ACC112 (cell line): ENCODE results near the gene CTTNBP2.

Experiments used
- H2AFZ ChIP-seq: fragments of 200-600 bp; sonication (generic); one replicate; pipeline ENCODE4 v1.6.0; 2017; ENCODE audit warnings: antibody characterized with exemption, low read length; ENCODE audit not compliant: unreplicated experiment
- H3K27ac ChIP-seq: fragments of 200-600 bp; sonication (generic); 2 replicates; pipeline ENCODE4 v1.5.1; 2014; ENCODE audit warnings: low read depth, mild to moderate bottlenecking, antibody characterized with exemption, low read length, moderate library complexity
- H3K27me3 ChIP-seq: fragments of 200-600 bp; sonication (generic); 2 replicates; pipeline ENCODE4 v1.6.1; 2014; ENCODE audit warnings: mild to moderate bottlenecking, antibody characterized with exemption, low read length, moderate library complexity, mixed read lengths; ENCODE audit not compliant: insufficient read depth
- H3K36me3 ChIP-seq: fragments of 200-600 bp; sonication (generic); 2 replicates; pipeline ENCODE4 v1.6.1; 2016; ENCODE audit warnings: mild to moderate bottlenecking, antibody characterized with exemption, low read length, moderate library complexity, mixed read lengths; ENCODE audit not compliant: insufficient read depth
- H3K4me1 ChIP-seq: fragments of 200-600 bp; sonication (generic); one replicate; pipeline ENCODE4 v1.6.1; 2016; ENCODE audit warnings: low read length, mixed read lengths; ENCODE audit not compliant: insufficient read depth, unreplicated experiment, control insufficient read depth
- H3K4me3 ChIP-seq: fragments of 200-600 bp; sonication (generic); 2 replicates; pipeline ENCODE4 v1.5.1; 2014; ENCODE audit warnings: mild to moderate bottlenecking, low read depth, low read length
- H3K79me2 ChIP-seq: fragments of 200-600 bp; sonication (generic); one replicate; pipeline ENCODE4 v1.6.0; 2016; ENCODE audit warnings: low read length; ENCODE audit not compliant: control insufficient read depth, unreplicated experiment, insufficient read depth

CTTNBP2 gene

DNA sequence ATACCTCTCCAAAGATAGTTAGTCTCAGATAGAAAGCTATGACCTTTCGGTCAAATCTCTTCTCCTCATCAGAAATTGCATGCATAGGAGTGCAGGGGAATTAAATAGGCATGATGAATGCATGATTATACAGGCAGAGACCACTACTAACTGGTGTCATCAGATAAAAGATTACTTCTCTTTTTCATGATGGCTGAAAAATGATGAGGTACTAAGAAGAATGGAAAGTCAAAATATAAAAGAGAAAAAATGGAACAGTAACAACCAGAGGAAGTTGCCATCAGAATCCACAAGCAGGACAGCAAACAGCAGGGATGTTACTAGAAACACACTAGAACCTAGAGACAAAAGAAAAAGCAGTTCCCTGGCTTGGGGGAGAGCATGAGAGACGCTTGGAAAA, 31.6 kb downstream of the CTTNBP2 start:
- Histone ChIP-seq H3K4me3 (no peak overlapping the region), H3K27ac (no peak overlapping the region), H3K36me3 (no peaks in the 10 kb centered on the region), H2AFZ (no peak overlapping the region), H3K79me2 (no peaks in the 10 kb centered on the region), H3K4me1 (no peaks in the 10 kb centered on the region), H3K27me3 (no peaks in the 10 kb centered on the region)

DNA sequence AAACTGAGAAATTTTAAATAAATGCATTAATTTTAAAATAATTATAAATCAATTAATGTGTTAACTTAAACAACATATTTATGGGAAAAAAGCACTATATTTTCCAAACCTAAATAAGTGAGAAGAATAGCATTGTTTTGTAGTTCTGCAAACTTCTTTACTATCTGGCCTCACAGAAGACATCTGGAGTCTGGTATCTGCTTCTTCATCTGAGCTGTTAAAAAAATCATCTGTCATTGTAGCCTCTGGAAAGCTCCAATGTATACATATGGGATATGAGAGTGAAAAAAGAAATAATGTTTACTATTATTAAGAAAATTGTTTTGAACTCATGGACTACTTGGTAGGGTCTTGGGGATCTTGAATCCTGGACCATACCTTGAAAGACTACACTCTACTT, 32.2 kb downstream of the CTTNBP2 start:
- H3K79me2 ChIP-seq = no peaks in the 10 kb centered on the region
- no peak overlapping the region for H3K27ac ChIP-seq
- H2AFZ ChIP-seq = no peak overlapping the region
- H3K4me3 ChIP-seq = no peak overlapping the region
- no peaks in the 10 kb centered on the region for H3K4me1 ChIP-seq
- no peaks in the 10 kb centered on the region for H3K36me3 ChIP-seq
- no peaks in the 10 kb centered on the region for H3K27me3 ChIP-seq

DNA sequence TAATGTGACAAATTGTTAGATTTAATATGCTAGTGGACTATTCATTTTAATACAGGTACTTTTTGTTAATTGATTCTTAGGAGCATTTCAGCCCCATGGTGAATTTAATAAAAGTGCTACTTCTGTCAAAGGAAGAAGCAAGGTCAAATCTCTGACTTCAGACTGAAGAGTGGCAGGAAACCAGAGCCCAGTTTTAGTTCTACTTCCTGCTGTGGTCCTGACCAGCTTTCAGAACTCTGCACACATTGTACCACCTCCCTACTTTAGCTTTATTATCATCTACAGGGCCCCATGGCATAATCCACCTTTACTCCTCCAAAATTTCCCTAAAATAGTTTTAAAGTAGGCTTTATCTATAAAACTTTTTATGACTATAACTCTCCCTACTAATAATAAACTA, 33.7 kb downstream of the CTTNBP2 start:
- H2AFZ ChIP-seq = no peak overlapping the region
- no peak overlapping the region for H3K4me3 ChIP-seq
- H3K27me3 ChIP-seq = no peaks in the 10 kb centered on the region
- H3K27ac ChIP-seq = no peak overlapping the region
- no peaks in the 10 kb centered on the region for H3K36me3 ChIP-seq
- H3K4me1 ChIP-seq = no peaks in the 10 kb centered on the region
- H3K79me2 ChIP-seq = no peaks in the 10 kb centered on the region

DNA sequence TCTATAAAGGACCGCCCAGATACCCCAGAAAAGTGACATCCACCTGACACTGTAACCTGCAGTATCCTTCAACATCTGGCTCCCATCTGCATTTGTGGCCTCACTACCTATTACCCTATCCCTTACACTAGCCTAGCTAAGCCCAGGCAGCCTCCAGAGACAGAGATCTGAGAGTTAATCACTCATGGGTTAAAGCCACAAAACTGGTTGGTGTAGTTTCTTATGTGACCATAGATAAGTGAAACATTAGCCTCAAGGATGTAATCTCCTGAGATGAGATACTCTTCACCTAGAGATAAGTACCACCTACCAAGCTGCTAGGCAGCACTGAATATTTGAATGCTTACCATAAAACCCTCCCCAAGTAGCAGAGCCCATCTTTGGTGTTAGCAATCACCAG, 35.4 kb downstream of the CTTNBP2 start:
- H3K27ac ChIP-seq = no peak overlapping the region
- H3K36me3 ChIP-seq = no peaks in the 10 kb centered on the region
- H3K4me3 ChIP-seq = no peak overlapping the region
- H3K4me1 ChIP-seq = no peaks in the 10 kb centered on the region
- H2AFZ ChIP-seq = no peak overlapping the region
- H3K79me2 ChIP-seq = no peaks in the 10 kb centered on the region
- H3K27me3 ChIP-seq = no peaks in the 10 kb centered on the region

DNA sequence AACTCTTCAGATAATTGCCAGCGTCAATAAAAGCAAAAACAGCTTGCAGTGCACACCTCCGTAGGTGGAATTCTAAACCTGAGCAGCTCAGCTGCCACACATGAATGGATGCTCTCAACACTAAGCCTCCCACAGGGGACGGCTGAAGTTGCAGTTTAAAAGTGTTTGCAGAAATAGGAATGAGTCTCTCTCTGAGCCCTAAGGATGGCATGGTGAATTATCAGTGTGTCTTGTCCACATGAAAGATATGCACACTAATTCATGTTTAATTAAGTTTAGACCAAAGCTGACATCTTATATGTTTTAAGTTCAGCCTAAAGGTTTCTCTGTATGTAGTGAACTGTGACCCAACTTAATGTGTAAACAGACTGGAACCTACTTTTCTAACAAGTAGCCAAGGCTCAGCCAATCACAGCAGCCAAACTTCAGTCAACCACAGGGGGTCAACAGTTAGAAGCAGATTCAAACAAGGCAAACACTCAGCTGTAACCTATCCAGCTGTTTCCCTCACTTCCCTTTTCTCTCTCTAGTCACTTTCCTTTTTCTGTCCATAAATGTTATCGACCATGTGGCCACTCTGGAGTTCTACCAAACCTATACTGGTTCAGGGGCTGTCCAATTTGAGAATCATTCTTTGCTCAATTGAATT, 38.1 kb downstream of the CTTNBP2 start:
- Histone ChIP-seq H3K4me1 (no peaks in the 10 kb centered on the region), H2AFZ (no peak overlapping the region), H3K79me2 (no peaks in the 10 kb centered on the region), H3K36me3 (no peaks in the 10 kb centered on the region), H3K4me3 (no peak overlapping the region), H3K27ac (no peak overlapping the region), H3K27me3 (no peaks in the 10 kb centered on the region)

DNA sequence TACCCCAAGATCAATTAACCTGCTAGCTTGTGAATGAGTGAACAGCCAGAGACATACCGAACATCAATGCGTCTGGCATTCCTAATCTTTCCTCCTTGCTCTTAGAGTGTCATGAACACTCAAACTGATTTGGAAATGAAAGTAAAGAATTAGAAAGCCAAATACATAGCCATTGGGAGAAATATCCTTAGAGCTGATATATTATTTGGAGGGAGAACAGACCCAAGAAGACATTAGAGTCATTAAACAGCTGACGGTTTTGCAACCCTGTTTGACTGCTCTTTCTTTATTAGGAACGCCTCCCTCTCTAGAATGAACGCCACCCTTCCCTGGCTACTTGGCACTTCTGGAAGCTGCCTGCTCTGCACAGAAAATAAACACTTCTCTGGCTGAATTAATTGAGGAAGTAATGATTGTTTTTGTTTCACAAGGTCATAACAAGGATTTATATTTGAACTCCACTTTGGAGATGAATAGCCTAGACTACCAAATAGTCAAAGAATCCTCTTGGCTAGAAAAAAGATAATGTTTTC, 42.8 kb downstream of the CTTNBP2 start:
- H3K36me3 ChIP-seq = no peaks in the 10 kb centered on the region
- H3K4me3 ChIP-seq = no peak overlapping the region
- H3K4me1 ChIP-seq = peaks cover 4% of the 10 kb centered on the region
- H3K27me3 ChIP-seq = no peaks in the 10 kb centered on the region
- H3K27ac ChIP-seq = no peak overlapping the region
- no peak overlapping the region for H2AFZ ChIP-seq
- no peaks in the 10 kb centered on the region for H3K79me2 ChIP-seq

DNA sequence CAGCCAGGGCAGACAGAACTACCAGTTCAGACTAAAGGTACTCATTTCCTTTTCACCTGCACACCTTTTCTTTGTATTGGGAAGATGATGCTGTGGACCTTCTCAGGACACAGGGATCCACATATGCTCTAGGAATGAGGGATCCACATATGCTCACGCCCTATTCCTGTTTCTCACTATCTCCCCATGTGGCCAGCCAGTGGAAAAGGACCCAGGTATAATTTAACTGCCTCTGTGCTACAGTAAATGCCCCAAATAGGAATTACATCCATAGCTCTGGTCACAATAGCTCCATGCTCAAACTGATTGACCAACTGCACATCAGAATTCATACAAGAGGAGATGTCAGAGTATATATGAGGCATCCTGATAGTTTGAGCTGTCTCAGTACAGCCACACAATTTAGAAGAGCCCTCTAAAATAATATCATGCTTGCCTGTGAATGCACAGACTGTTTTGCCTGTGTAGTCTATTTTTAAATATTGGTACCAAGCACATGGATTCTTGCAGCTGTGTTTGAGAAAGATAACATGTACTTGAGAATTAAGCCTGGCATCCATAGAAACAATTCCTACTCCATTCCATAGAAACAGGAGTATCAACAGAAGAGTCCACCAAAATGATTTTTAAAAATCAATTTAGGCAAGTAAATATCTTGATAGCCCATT, 43.7 kb downstream of the CTTNBP2 start:
- Histone ChIP-seq H2AFZ (no peak overlapping the region), H3K4me1 (peaks cover 4% of the 10 kb centered on the region), H3K79me2 (no peaks in the 10 kb centered on the region), H3K27me3 (no peaks in the 10 kb centered on the region), H3K36me3 (no peaks in the 10 kb centered on the region), H3K27ac (no peak overlapping the region), H3K4me3 (no peak overlapping the region)

DNA sequence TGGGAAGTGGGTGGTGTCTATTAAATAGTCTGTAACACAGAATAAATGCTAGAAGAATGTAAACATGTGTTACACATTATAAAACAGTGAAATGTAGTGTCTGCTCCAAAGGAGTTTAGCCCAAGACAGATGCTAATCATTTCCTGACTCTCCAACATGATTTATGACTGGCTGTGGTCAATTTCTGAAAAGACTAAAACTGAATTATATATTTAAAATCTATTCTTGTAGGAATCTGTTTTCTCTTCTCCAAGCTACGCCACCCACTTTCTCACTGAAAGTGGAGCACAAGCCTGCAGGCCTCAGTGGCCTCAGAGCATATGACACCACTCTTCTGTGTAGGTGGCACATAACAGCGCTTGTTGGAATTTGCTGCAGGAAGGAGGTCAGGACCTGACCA, 44.4 kb downstream of the CTTNBP2 start:
- Histone ChIP-seq H2AFZ (no peak overlapping the region), H3K27me3 (no peaks in the 10 kb centered on the region), H3K27ac (no peak overlapping the region), H3K79me2 (no peaks in the 10 kb centered on the region), H3K36me3 (no peaks in the 10 kb centered on the region), H3K4me1 (peaks cover 4% of the 10 kb centered on the region), H3K4me3 (no peak overlapping the region)

DNA sequence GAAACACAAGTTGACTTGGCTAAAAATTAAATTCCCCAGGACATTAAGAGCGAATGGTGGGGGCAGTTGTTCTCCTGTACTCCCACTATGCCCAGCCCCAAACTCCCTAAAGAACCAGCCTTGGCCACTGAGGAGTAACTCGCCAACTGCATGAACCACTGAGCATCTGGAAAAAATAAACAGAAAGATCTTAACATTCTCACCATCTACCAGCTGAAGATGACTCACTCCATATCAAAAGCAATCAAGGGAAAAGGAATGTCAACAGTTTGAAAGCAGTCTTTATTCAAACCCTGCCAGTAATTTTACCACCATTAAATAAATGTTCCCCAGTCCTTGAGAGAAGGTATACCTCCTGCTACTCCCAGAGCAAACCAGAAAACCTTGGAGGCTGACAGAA, 45.4 kb downstream of the CTTNBP2 start:
- no peak overlapping the region for H3K4me3 ChIP-seq
- peaks cover 4% of the 10 kb centered on the region for H3K4me1 ChIP-seq
- H3K27ac ChIP-seq = no peak overlapping the region
- H3K36me3 ChIP-seq = no peaks in the 10 kb centered on the region
- H2AFZ ChIP-seq = no peak overlapping the region
- no peaks in the 10 kb centered on the region for H3K27me3 ChIP-seq
- H3K79me2 ChIP-seq = no peaks in the 10 kb centered on the region

DNA sequence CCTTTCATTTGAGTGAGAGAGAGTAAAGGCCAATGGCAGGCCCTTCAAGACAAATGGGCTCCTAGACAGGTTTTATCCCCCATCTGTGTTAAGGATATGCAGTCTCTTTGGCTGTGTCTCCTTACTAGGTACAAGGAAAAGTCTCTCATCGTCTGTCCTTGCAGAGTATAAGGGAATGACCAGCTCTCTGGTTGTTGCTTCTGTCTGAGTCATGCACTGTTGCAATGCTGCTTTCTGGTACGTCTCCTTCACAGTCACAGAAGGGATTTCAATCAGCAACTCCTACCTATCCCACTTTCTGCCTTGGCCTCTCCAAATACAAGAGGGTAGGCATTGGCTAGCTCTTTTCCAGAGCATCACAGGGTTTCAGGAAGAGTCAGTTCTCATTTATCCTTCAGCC, 48.1 kb downstream of the CTTNBP2 start:
- H3K27me3 ChIP-seq = no peaks in the 10 kb centered on the region
- no peak overlapping the region for H3K27ac ChIP-seq
- no peak overlapping the region for H3K4me3 ChIP-seq
- H3K36me3 ChIP-seq = no peaks in the 10 kb centered on the region
- peaks cover 4% of the 10 kb centered on the region for H3K4me1 ChIP-seq
- H3K79me2 ChIP-seq = no peaks in the 10 kb centered on the region
- no peak overlapping the region for H2AFZ ChIP-seq

DNA sequence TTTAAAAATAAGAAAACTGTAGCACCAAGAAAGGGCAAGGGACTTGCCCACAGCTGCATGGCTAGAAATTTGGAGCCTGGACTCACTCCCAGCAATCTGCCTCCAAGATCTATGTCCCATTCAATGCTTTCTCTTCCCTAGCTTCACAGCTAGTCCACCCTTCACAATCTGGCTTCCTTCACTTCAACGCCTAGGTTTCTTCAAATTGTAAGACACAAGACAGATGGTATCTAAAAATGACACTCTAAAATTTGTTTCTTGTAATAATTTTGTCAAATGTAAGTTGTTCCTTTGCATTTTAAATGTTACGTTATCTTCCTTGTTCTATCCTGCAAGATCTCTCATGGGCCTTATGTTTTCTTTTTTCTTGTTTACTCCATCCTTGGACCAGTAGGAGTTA, 48.6 kb downstream of the CTTNBP2 start:
- no peaks in the 10 kb centered on the region for H3K27me3 ChIP-seq
- H2AFZ ChIP-seq = no peak overlapping the region
- H3K4me3 ChIP-seq = no peak overlapping the region
- no peaks in the 10 kb centered on the region for H3K36me3 ChIP-seq
- H3K79me2 ChIP-seq = no peaks in the 10 kb centered on the region
- H3K4me1 ChIP-seq = peaks cover 4% of the 10 kb centered on the region
- H3K27ac ChIP-seq = no peak overlapping the region
